ENCODE measurements around the gene TCTN1. TPM values are rescaled to one million over a fixed set of nuclear protein-coding genes. Genes with fewer than 3 reads are reported as not detected.

Gene TCTN1
- total and polyA plus RNA-seq, 2 of the 8 experiments (the other 6 are each of a cell fraction or from before 2014, with no cell fraction given): 14.7 to 16.4 TPM

GRCh38 chr12:110639336-110640141 is 25.6 kb downstream of the TCTN1 start (continued):
- no peak for TF ChIP-seq CHD2 (IDR thresholded peaks at IDR 0.05; ENCODE audit: low read length)
- no peak for TF ChIP-seq POLR2A (IDR thresholded peaks at IDR 0.05; ENCODE audit: control extremely low read depth in 1 of 2, low read depth in 2 of 2, low read length in 2 of 2)
- TF ChIP-seq CTCF (IDR thresholded peaks at IDR 0.05; ENCODE audit: control extremely low read depth in 1 of 3, insufficient read depth in 1 of 3, low read depth in 1 of 3, low read length in 3 of 3): no peak
- no peak for TF ChIP-seq CREB1 (IDR thresholded peaks at IDR 0.05)
- TF ChIP-seq SP2 (IDR thresholded peaks at IDR 0.05; ENCODE audit: low read length): no peak
- no peak for TF ChIP-seq BACH1 (IDR thresholded peaks at IDR 0.05; ENCODE audit: low read length)
- TF ChIP-seq HDAC2 (IDR thresholded peaks at IDR 0.05; ENCODE audit: borderline replicate concordance in 1 of 2, low read depth in 2 of 2, low read length in 2 of 2): no peak
- no peak for TF ChIP-seq SAP30 (IDR thresholded peaks at IDR 0.05; ENCODE audit: insufficient read depth, insufficient replicate concordance, low read length)

All from H1 (cell line).